NCI-H2081 treated with DMSO at 0.1 percent for 48 hours (cell line): ENCODE measurements around the gene NPAS3.

ENCODE experiments used
- DNase-seq: peaks from one replicate; lab custom pipeline; 2025; lab: John Stamatoyannopoulos, UW

The NPAS3 gene

GRCh38 chr14:33643426-33644181 is 704.9 kb downstream of the NPAS3 start:
- DNase-seq, result no peak

GRCh38 chr14:33646692-33647260 is 708.1 kb downstream of the NPAS3 start:
- no peak for DNase-seq

- DNase-seq, result no peak
These were observed 708.7 kb downstream of the NPAS3 start for GRCh38 chr14:33647385-33647786.

GRCh38 chr14:33650430-33650829 is 711.8 kb downstream of the NPAS3 start:
- DNase-seq, result no peak

- no peak for DNase-seq
These were observed 714.1 kb downstream of the NPAS3 start for GRCh38 chr14:33652566-33653307.

- DNase-seq, result no peak
These were observed 714.6 kb downstream of the NPAS3 start for GRCh38 chr14:33653308-33653695.

- DNase-seq, result no peak
These were observed 716.7 kb downstream of the NPAS3 start for GRCh38 chr14:33655421-33655820.

- DNase-seq, result no peak
These were observed 718.8 kb downstream of the NPAS3 start for GRCh38 chr14:33657476-33657875.

- no peak for DNase-seq
These were observed 721.6 kb downstream of the NPAS3 start for GRCh38 chr14:33660248-33660647.

GRCh38 chr14:33661101-33661500 is 722.4 kb downstream of the NPAS3 start:
- no peak for DNase-seq

- no peak for DNase-seq
These were observed 729.4 kb downstream of the NPAS3 start for GRCh38 chr14:33668066-33668465.

GRCh38 chr14:33669111-33669510 is 730.4 kb downstream of the NPAS3 start:
- no peak for DNase-seq

- DNase-seq, result no peak
These were observed 731.6 kb downstream of the NPAS3 start for GRCh38 chr14:33670235-33670634.

- no peak for DNase-seq
These were observed 732.9 kb downstream of the NPAS3 start for GRCh38 chr14:33671556-33671955.

- no peak for DNase-seq
These were observed 736.2 kb downstream of the NPAS3 start for GRCh38 chr14:33674927-33675326.

GRCh38 chr14:33675415-33676130 is 736.9 kb downstream of the NPAS3 start:
- no peak for DNase-seq

- peak; percentile 9 for DNase-seq
These were observed 737.5 kb downstream of the NPAS3 start for GRCh38 chr14:33676135-33676566.

- DNase-seq, result no peak
These were observed 738.2 kb downstream of the NPAS3 start for GRCh38 chr14:33676891-33677290.

- DNase-seq, result no peak
These were observed 739.3 kb downstream of the NPAS3 start for GRCh38 chr14:33678005-33678404.

GRCh38 chr14:33679025-33679424 is 740.3 kb downstream of the NPAS3 start:
- DNase-seq, result no peak

- DNase-seq, result no peak
These were observed 741.0 kb downstream of the NPAS3 start for GRCh38 chr14:33679461-33680225.

GRCh38 chr14:33680873-33681272 is 742.2 kb downstream of the NPAS3 start:
- no peak for DNase-seq
